ENCODE results near the gene EHMT2. TPM values are rescaled to one million over a fixed set of nuclear protein-coding genes. Genes with fewer than 3 reads are reported as not detected.

Gene EHMT2
- total RNA-seq, 3 donors from 2014 or later (not counting 1 experiment from before 2014, with no cell fraction given) = 49.3 to 56.6 (median 55.8) TPM

DNA sequence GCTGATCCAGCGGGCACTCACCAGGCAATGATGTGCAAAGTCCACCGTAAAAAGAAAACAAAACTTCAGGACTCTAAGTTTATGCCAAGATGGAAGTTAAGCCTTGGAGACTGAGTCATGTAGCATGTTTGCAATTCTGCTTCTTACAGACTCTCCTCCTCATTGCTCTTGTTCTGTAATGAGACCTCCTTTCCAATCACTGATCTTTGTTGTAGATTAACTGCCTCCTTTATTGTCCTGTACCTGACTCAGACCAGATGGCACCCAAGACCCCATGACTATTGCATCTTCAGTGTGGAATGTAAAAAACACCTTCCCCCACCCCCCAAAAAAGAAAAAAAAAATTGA is 46.0 kb downstream of the EHMT2 start:
- H3K27ac ChIP-seq (ENCODE audit: low read length) = no peak overlapping the region
- intact Hi-C loops (cut with micrococcal nuclease) = no loop called here
- no peak for DNase-seq
- Mint-ChIP-seq H3K9me3 (no peaks in the 10 kb centered on the region), H3K27me3 (ENCODE audit: low read depth in 2 of 2) (no peaks in the 10 kb centered on the region), H3K4me3 (no peak overlapping the region), H3K27ac (no peak overlapping the region), H3K4me1 (no peaks in the 10 kb centered on the region), H3K36me3 (no peaks in the 10 kb centered on the region)
- H3K27me3 ChIP-seq (ENCODE audit: control insufficient read depth, insufficient read depth, low read length) = no peaks in the 10 kb centered on the region
- no peaks in the 10 kb centered on the region for H3K36me3 ChIP-seq (ENCODE audit: control insufficient read depth, insufficient read depth, low read length)
- no peaks in the 10 kb centered on the region for H3K4me1 ChIP-seq (ENCODE audit: control insufficient read depth, insufficient read depth, low read length)
- no peak overlapping the region for H3K4me3 ChIP-seq (ENCODE audit: low read length)
- ATAC-seq = no peak
- H3K9me3 ChIP-seq (ENCODE audit: control insufficient read depth, insufficient read depth, low read length) = no peaks in the 10 kb centered on the region
- TF ChIP-seq, protein P1, sequence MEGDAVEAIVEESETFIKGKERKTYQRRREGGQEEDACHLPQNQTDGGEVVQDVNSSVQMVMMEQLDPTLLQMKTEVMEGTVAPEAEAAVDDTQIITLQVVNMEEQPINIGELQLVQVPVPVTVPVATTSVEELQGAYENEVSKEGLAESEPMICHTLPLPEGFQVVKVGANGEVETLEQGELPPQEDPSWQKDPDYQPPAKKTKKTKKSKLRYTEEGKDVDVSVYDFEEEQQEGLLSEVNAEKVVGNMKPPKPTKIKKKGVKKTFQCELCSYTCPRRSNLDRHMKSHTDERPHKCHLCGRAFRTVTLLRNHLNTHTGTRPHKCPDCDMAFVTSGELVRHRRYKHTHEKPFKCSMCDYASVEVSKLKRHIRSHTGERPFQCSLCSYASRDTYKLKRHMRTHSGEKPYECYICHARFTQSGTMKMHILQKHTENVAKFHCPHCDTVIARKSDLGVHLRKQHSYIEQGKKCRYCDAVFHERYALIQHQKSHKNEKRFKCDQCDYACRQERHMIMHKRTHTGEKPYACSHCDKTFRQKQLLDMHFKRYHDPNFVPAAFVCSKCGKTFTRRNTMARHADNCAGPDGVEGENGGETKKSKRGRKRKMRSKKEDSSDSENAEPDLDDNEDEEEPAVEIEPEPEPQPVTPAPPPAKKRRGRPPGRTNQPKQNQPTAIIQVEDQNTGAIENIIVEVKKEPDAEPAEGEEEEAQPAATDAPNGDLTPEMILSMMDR (IDR thresholded peaks at IDR 0.05) = no peak
- WGBS (ENCODE audit: insufficient coverage) = 88% methylated on average over 2 of the region's 2 CpGs

DNA sequence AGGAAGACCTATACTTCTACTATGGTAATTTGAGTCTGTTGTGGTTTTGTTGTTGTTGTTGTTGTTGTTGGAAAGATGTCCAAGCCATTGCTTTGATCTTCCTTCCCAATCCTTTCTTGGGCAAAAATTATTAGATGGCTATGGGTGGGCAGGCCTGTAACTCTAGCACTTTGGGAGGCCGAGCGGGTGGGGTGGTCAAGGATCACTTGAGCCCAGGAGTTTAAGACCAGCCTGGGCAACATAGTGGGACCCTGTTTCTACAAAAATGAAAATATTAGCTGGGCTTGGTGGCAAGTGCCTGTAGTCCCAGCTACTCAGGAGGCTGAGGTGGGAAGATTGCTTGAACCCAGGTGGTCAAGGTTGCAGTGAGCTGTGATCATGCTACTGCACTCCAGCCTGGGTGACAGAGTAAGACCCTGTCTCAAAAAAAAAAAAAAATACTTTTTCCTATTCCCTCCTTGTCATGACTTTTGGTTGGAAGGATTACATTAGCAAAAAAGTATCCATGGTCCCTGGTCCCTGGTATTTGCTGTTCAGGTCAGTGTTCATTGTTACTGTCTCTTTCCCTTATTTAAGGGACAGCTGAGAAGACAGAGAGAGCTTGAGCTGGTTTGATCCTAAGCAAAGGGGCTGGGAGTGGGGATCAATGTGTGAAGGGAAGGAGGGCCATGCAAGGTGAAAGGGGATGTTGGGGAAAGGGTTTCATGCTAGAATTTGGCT is 46.6 kb downstream of the EHMT2 start:
- 94% methylated on average over 2 of the region's 2 CpGs for WGBS (ENCODE audit: insufficient coverage)

DNA sequence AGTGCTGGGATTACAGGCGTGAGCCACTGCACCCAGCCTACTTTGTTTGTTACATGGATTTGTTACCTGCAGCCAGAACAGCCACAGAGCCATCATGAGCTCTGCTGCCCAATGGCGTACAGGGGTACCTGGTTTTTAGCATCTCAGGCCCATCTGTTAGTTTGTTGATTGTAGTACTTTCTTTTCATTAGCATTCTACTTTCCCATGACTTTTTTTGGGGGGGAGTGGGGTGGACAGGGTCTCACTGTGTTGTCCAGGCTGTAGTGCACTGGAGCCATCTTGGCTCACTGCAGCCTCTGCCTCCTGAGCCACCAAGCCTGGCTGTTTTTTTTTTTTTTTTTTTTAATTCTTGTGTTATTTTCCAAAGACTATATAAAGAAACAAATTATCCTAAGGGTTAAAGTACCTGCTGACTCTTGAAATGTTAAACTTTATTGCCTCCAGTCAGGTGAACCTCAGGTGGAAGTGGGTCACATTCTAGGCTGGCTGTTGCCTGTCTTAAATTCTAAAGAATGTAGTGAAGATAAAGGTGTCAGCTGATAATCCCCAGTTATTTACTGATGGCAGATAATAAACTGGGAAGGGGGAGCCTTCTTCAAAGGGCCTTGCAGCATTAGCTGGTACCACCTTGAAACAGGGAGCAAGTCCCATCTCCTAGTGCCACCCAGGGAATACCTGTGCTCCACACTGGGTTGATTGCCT is 50.1 kb downstream of the EHMT2 start:
- Mint-ChIP-seq H3K27ac (no peak overlapping the region), H3K36me3 (no peaks in the 10 kb centered on the region), H3K4me3 (no peak overlapping the region), H3K9me3 (no peaks in the 10 kb centered on the region), H3K27me3 (ENCODE audit: low read depth in 2 of 2) (no peaks in the 10 kb centered on the region), H3K4me1 (no peaks in the 10 kb centered on the region)
- H3K4me1 ChIP-seq (ENCODE audit: control insufficient read depth, insufficient read depth, low read length) = no peaks in the 10 kb centered on the region
- whole genome bisulfite sequencing (ENCODE audit: insufficient coverage) = 94% methylated on average over 2 of the region's 2 CpGs
- ATAC-seq (no peak), DNase-seq (no peak)
- no peak overlapping the region for H3K4me3 ChIP-seq (ENCODE audit: low read length)
- no peaks in the 10 kb centered on the region for H3K9me3 ChIP-seq (ENCODE audit: control insufficient read depth, insufficient read depth, low read length)
- TF ChIP-seq, protein P1 (IDR thresholded peaks at IDR 0.05) = no peak
- H3K27ac ChIP-seq (ENCODE audit: low read length) = no peak overlapping the region
- H3K36me3 ChIP-seq (ENCODE audit: control insufficient read depth, insufficient read depth, low read length) = no peaks in the 10 kb centered on the region
- H3K27me3 ChIP-seq (ENCODE audit: control insufficient read depth, insufficient read depth, low read length) = no peaks in the 10 kb centered on the region
- intact Hi-C loops (cut with micrococcal nuclease) = no loop called here

More for the DNA sequence above, 46.6 kb downstream of the EHMT2 start:
- no peak for DNase-seq
- no peaks in the 10 kb centered on the region for H3K9me3 Mint-ChIP-seq
- no peaks in the 10 kb centered on the region for H3K9me3 ChIP-seq (ENCODE audit: control insufficient read depth, insufficient read depth, low read length)
- no peaks in the 10 kb centered on the region for H3K27me3 ChIP-seq (ENCODE audit: control insufficient read depth, insufficient read depth, low read length)
- H3K36me3 Mint-ChIP-seq = no peaks in the 10 kb centered on the region
- no peaks in the 10 kb centered on the region for H3K36me3 ChIP-seq (ENCODE audit: control insufficient read depth, insufficient read depth, low read length)
- no peaks in the 10 kb centered on the region for H3K4me1 Mint-ChIP-seq
- no peak for ATAC-seq
- no peak overlapping the region for H3K4me3 ChIP-seq (ENCODE audit: low read length)
- no peaks in the 10 kb centered on the region for H3K4me1 ChIP-seq (ENCODE audit: control insufficient read depth, insufficient read depth, low read length)
- TF ChIP-seq, protein P1 (IDR thresholded peaks at IDR 0.05) = no peak
- H3K27ac ChIP-seq (ENCODE audit: low read length) = no peak overlapping the region
- no peak overlapping the region for H3K27ac Mint-ChIP-seq
- no peaks in the 10 kb centered on the region for H3K27me3 Mint-ChIP-seq (ENCODE audit: low read depth in 2 of 2)
- no peak overlapping the region for H3K4me3 Mint-ChIP-seq
- intact Hi-C loops (cut with micrococcal nuclease) = no loop called here

Data from natural killer cell (primary cell).